NB4 (cell line): ENCODE results near the gene SMIM34.
"Not testable (repeated sequence)": the region's sequence is repeated elsewhere in the genome, so short reads cannot be mapped to it uniquely, and the experiment has no call there.

Experiments used
- DNase-seq: peaks from one replicate; pipeline ENCODE4 v3.0.0; 2010; ENCODE audit warnings: low read depth
- H3K4me3 ChIP-seq: one replicate; pipeline ENCODE4 v1.5.1; 2011; ENCODE audit warnings: mild to moderate bottlenecking, low read depth, low read length, moderate library complexity

The SMIM34 gene, protein sequence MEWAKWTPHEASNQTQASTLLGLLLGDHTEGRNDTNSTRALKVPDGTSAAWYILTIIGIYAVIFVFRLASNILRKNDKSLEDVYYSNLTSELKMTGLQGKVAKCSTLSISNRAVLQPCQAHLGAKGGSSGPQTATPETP

DNA sequence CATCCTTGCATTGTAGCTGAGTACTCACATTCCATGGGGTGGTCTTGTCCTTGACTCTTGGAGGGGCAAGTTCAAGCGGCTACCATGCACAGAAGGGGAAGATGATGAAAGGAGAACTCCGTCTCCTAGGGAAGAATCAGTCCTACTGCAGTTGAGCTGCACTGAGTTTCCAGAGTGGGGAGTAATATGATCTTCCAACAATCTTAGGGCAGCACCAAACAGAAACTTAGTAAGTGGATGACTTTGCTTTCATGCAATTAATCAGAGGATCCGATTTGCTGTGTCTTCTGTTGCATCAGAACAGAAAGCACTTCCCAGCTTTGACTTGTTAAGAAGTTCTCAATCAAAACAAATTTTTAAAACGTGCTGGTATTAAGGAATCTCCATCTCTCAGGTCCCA is at the start of gene SMIM34:
TSS of gene SMIM34 (minus strand) at position 147 of the 400 bp plus-strand sequence. CDS start at position 35, 112 bp downstream.
- H3K4me3 ChIP-seq, DNase-seq: not testable (repeated sequence)

GRCh38 chr21:34467333-34467732 is 43.6 kb upstream of the SMIM34 start:
- DNase-seq, H3K4me3 ChIP-seq: not testable (repeated sequence)

DNA sequence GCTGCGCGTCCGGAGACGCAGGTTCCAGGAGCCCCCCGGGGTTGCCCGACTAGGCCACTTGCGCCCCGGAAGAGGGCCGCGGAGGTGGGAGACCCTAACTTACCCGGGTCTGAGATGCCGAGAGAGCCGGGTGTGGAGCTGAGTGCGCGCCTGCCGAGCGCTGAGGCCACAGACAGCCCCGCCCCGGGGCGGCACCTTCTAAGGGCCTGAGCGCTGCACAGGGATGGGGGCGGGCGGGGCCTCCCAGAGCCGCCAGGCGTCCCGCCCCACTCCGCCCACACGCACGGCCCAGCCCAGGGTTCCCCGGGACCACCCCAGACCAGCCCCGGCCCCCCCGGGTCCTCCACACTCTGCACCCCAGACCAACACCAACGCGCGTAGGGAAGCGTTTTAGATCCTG is 35.7 kb upstream of the SMIM34 start:
- DNase-seq, H3K4me3 ChIP-seq: not testable (repeated sequence)

DNA sequence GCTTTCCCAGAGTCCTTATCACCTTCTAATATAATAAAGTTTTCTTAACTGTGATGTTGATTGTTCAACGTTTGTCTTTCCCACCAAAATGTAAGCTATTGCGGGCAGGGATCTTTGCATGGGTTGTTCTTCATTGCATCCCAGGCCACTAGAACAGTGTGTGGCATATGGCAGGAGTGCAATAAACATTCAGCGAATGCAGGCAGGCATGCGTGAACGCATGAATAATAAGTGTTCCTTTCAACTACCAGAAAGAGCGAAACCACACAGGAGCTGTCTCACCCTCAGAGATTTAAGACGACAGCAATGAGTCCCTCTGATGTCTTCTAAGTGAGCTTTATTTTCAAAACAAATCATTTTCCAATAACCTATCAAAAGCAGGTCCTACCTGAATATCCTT is 34.5 kb upstream of the SMIM34 start:
- H3K4me3 ChIP-seq, DNase-seq: not testable (repeated sequence)

- not testable (repeated sequence) for DNase-seq, H3K4me3 ChIP-seq
These were observed 32.4 kb upstream of the SMIM34 start for GRCh38 chr21:34456180-34456579.

GRCh38 chr21:34455628-34456027 is 31.9 kb upstream of the SMIM34 start:
- DNase-seq, H3K4me3 ChIP-seq: not testable (repeated sequence)

DNA sequence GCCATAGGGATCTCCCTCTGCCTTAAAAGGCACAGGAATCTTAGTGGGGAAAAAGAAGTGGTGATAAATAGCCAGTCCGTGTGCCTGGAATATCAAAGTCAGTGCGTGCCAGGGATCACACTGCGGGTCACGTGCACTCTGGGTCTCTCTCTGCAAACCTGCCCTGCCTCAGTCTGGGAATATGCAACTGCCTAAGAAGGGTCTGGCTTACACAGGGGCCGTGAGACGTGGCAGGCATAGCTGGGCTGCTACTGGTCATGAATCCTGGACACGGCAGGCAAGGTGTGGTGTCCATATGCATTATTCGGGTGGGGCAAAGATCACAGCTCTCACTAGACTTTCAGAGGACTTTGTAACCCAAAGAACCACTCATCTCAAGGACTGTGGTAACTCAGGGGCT is 23.3 kb upstream of the SMIM34 start:
- H3K4me3 ChIP-seq, DNase-seq: not testable (repeated sequence)

- DNase-seq, H3K4me3 ChIP-seq: not testable (repeated sequence)
These were observed 19.7 kb upstream of the SMIM34 start for GRCh38 chr21:34443486-34443885.

- not testable (repeated sequence) for H3K4me3 ChIP-seq, DNase-seq
These were observed 6.0 kb upstream of the SMIM34 start for GRCh38 chr21:34429710-34430109.

DNA sequence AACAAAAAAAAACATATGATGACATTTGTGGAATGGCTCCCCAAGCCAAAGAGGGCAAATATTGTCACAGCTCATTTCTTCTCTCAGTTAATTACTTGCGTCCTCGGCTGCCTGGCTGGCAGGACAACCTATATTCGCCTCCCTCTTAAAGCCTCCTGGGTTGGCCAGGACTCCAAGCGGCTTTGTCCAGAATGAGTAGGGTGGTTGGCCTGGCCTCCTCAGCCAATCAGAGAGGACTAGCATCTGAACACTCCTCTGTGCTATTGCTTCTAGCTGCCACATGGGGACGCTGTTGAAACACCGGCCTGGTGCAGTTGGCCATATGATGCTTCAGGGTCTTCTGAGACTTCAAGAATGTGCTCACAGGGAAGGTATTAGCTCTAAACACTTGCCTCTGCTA is 4.7 kb upstream of the SMIM34 start:
- H3K4me3 ChIP-seq, DNase-seq: not testable (repeated sequence)

DNA sequence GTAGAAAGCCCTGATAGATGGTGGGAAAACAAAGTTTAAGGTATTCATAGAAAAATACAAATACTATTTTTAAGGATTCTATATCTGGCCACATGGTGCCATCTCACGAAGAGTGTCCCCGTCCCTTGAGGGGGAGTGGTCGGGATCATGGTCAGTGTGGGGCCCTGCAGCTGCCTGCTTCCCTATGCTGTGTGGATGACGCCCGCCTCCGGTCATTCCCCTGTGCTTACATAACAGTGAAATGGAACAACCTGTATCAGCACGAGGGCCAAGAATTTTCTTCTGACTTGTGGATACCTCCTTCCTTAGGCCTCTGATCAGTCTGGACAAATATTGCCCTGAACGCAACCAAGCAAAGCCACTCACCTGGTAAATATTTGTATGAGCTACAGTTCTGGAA is 3.6 kb upstream of the SMIM34 start:
- H3K4me3 ChIP-seq, DNase-seq: not testable (repeated sequence)

DNA sequence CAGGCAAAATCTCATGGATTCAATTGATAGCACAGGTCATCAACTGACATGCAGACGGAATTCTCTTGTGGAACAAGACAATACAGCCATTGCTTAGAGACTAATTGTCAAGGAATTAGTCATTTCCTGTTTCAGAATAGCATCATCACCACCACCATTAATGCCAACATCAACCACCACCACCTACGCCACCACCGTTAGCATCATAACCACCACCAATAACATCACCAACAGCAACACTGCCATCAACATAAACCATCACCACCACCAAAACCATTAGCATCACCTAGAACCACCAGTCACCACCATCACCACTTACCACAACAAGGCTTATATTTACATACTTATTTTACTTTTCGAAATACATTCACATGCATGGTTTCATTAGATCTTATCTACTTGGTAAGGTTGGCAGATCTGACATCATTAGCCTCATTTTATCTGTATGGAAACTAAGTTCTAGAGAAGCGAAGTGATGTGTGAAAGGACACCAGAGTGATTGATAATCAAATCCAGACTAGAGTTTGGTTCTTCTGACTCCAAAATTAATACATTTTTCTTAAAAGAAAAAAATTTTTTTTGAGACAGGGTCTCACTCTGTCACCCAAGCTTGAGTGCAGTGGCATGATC is 6.2 kb downstream of the SMIM34 start:
- not testable (repeated sequence) for H3K4me3 ChIP-seq, DNase-seq

GRCh38 chr21:34407294-34407693 is 16.5 kb downstream of the SMIM34 start:
- DNase-seq = not testable (repeated sequence)

DNA sequence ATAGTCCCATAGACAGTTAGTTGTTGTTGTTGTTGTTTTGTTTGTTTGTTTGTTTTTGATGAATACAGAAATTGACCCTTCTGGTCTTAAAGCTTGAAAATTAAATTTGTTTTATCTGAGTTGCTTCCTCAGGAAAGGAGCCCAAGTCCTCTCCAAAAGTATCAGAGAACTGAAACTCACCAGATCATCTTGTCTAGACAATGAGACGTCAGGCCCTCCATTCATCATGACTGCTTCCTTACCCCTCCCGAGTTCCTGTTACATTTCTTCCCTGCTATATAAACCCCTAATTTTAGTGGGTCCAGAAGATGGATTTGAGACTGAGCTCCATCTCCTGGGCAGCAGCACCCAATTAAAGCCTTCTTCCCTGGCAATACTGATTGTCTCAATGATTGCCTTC is 17.1 kb downstream of the SMIM34 start:
- not testable (repeated sequence) for H3K4me3 ChIP-seq, DNase-seq

More at GRCh38 chr21:34407294-34407693, 16.5 kb downstream of the SMIM34 start:
- H3K4me3 ChIP-seq = not testable (repeated sequence)

- not testable (repeated sequence) for DNase-seq, H3K4me3 ChIP-seq
These were observed 17.6 kb downstream of the SMIM34 start for GRCh38 chr21:34406102-34406501.

GRCh38 chr21:34405686-34406085 is 18.1 kb downstream of the SMIM34 start:
- DNase-seq, H3K4me3 ChIP-seq: not testable (repeated sequence)

DNA sequence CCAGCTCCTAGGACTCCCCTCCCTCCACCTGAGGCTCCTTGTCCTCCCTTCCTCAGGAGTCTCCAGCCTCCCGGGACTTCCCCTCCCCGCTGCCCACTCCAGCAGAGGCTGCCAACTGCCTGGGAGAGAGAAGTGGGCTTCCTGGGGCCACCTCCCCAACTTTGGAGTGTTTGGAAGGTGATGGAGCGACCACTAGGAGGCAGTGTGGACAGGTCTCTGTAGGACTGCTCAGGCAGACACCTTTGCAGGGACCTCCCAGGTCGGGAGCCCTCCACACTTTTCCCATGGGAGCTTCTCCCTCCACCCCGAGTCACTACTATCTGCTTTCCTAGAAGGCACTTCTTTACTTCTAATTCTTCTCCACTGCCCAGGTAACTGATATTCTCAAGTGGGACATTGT is 19.0 kb downstream of the SMIM34 start:
- not testable (repeated sequence) for H3K4me3 ChIP-seq, DNase-seq

DNA sequence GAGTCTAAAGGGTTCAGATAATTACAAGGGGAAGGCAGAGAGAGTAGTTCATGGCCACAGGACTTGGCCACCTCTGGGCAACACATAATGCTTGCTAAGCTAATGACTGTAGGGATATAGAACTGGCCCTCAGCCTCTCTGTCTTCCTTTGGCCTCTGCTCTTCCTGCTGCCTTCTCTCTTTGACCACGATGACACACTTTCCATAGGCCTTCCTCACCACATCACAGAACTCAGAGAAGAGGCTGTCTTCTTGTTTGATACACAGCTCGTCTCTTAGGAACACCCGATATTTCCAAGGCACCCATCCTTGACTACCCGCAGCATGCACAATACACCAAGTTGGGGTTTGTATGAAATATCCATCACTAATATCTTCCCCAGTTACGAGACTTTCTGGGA is 23.2 kb downstream of the SMIM34 start:
- not testable (repeated sequence) for DNase-seq, H3K4me3 ChIP-seq

GRCh38 chr21:34383724-34384415 is 39.9 kb downstream of the SMIM34 start:
- DNase-seq, H3K4me3 ChIP-seq: not testable (repeated sequence)

GRCh38 chr21:34383138-34383537 is 40.6 kb downstream of the SMIM34 start:
- DNase-seq, H3K4me3 ChIP-seq: not testable (repeated sequence)
